HFF-Myc (cell line): ENCODE data around the gene SPG7.
"Not testable (repeated sequence)": the region's sequence is repeated elsewhere in the genome, so short reads cannot be mapped to it uniquely, and the experiment has no call there.

Source experiments
- DNase-seq: peaks from one replicate; pipeline ENCODE4 v3.0.0-alpha.2; 2011; ENCODE audit warnings: low read depth; ENCODE audit errors: extremely low read depth
- H3K4me3 ChIP-seq: replicated peaks from 2 replicates; pipeline ENCODE4 v1.5.1; 2011; ENCODE audit warnings: low read depth, mild to moderate bottlenecking, control low read depth, low read length
- TF ChIP-seq, protein P1 (sequence below): IDR thresholded peaks from 2 replicates; pipeline ENCODE4 v1.5.1; 2012; ENCODE audit warnings: mild to moderate bottlenecking, low read depth, low read length, control low read depth; ENCODE audit errors: missing control alignments

The SPG7 gene

DNA sequence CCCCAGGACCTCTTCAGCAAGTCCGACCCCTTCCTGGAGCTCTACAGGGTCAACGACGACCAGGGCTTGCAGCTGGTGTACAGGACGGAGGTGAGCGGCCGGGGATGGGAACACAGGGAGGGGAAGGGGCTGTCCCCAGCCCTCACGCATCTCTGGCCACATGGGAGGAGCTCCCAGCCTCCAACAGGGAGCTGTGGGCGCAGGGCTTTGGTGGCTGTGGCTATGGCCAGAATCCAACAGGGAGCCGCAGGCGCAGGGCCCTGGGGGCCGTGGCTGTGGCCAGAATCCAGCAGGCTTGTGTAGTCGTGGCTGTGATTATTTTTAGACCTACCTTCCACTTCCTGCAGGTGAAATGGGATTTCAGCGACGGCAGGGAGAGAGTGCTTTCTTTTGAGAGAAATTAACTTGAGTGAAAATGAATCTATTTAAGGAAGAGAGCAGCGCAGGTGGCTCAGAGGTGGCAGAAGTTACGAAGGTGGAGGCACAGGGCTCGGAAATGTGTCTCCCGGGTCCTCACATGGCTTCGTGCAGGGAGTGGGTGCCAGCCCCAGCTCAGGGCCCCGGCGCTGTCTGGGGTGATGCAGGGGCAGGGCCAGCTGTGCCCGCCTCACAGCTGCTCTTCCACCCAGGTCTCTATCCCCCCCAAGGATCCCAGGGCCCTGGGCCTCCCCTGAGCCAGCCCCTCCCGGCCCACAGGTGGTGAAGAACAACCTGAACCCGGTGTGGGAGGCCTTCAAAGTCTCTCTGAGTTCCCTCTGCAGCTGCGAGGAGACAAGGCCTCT lies 76.8 kb downstream of the SPG7 start:
- TF ChIP-seq, protein P1, sequence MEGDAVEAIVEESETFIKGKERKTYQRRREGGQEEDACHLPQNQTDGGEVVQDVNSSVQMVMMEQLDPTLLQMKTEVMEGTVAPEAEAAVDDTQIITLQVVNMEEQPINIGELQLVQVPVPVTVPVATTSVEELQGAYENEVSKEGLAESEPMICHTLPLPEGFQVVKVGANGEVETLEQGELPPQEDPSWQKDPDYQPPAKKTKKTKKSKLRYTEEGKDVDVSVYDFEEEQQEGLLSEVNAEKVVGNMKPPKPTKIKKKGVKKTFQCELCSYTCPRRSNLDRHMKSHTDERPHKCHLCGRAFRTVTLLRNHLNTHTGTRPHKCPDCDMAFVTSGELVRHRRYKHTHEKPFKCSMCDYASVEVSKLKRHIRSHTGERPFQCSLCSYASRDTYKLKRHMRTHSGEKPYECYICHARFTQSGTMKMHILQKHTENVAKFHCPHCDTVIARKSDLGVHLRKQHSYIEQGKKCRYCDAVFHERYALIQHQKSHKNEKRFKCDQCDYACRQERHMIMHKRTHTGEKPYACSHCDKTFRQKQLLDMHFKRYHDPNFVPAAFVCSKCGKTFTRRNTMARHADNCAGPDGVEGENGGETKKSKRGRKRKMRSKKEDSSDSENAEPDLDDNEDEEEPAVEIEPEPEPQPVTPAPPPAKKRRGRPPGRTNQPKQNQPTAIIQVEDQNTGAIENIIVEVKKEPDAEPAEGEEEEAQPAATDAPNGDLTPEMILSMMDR: no peak
- DNase-seq: no peak
- no peak overlapping the region for H3K4me3 ChIP-seq

DNA sequence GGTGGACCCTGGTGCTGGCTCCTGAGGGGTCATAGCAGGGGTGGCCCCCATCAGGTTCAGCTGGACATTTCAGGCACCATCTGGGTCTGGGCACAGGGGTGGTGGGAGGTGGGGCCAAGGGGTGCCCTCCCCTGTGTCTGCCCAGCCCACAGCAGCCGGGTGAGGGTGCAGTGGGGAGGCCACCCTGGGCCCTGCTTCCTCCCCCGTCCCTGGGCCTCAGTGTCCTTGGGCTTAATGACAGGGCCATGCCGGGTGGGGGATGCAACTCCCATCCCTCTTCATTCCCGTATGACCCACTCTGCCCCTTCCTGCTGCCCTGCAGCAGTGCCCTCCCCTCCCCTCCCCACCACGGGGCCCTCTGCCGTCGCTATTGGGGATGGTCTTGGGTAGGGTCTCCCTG lies 78.0 kb downstream of the SPG7 start:
- TF ChIP-seq, protein P1: no peak
- H3K4me3 ChIP-seq: no peak overlapping the region
- no peak for DNase-seq

DNA sequence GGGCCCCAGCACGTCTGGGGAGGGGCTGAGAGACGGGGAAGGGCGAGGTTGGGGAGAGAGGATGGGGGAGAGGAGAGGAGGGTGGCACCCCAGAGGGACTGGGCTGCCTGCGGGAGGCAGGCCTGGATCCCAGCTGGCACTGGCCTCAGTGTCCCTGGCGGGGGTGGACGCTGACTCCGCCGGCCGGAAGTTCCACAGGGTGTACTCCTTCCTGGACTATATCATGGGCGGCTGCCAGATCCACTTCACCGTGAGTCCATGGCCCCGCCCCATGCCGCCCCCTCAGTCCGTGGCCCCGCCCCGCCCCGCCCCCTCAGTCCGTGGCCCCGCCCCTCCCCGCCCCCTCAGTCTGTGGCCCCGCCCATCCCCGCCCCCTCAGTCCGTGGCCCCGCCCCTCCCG lies 78.7 kb downstream of the SPG7 start:
- no peak overlapping the region for H3K4me3 ChIP-seq
- TF ChIP-seq, protein P1: no peak
- no peak for DNase-seq

DNA sequence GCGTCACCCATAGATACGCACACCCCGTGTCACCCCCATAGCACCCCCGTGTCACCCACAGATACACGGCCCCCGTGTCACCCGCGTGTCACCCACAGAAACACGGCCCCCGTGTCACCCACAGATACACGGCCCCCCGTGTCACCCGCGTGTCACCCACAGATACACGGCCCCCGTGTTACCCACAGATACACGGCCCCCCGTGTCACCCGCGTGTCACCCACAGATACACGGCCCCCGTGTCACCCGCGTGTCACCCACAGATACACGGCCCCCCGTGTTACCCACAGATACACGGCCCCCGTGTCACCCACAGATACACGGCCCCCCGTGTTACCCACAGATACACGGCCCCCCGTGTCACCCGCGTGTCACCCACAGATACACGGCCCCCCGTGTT lies 79.5 kb downstream of the SPG7 start:
- not testable (repeated sequence) for H3K4me3 ChIP-seq, DNase-seq

DNA sequence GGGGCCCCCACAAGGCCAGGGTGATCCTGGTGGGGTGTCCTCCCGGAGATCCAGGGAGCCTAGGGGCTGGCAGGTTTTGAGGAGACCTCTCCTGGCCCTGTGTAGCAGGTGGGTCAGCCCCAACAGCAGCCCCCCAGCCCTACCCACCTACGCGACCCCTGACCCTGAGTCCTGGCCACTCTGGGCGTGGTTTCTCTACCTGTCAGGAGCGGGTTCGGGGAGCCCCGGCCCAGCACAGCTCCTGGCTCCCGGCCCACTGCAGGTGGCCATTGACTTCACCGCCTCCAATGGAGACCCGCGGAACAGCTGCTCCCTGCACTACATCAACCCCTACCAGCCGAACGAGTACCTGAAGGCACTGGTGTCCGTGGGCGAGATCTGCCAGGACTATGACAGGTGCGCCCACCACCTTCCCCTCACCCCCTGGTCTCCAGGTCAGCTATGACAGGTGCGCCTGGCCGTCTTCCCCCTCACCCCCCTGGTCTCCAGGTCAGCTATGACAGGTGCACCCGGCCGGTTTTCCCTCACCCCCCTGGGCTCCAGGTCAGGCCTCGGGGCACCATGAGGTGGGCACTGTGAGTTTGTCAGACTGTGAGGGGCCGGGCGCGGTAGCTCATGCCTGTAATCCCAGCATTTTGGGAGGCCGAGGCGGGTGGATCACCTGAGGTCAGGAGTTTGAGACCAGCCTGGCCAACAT lies 80.4 kb downstream of the SPG7 start:
- DNase-seq: no peak
- no peak overlapping the region for H3K4me3 ChIP-seq
- TF ChIP-seq, protein P1: no peak

DNA sequence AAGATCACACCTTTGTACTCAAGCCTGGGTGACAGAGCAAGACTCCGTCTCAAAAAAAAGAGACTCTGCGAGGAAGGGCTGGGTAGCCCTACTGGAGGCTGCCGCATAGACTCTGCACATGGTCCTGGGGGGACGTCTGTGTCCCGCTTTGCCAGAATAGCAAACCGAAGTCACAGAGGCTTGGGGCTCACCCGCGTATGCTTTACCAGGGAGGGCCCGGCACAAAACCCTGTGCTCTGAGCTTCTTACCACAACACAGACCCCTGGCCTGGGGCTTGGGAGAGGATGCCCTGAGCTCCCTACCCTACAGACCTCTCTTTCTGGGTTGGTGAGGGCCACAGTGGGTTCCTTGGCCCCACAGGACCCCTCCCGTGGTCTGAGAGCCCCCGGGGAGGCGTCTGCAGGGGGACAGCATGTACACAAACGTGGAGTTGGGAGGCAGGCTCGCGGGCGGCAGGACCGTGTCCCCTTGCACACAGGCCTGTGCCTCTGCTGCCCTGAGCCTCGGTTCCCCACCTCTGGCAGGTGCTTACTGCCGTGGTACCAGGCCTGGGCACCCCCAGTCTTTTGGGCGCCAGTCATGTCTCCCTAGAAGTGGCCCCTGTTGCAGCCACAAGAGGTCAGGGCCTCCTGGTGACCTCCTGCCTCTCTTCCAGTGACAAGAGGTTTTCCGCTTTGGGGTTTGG lies 81.2 kb downstream of the SPG7 start:
- H3K4me3 ChIP-seq: no peak overlapping the region
- no peak for DNase-seq
- TF ChIP-seq, protein P1: no peak

DNA sequence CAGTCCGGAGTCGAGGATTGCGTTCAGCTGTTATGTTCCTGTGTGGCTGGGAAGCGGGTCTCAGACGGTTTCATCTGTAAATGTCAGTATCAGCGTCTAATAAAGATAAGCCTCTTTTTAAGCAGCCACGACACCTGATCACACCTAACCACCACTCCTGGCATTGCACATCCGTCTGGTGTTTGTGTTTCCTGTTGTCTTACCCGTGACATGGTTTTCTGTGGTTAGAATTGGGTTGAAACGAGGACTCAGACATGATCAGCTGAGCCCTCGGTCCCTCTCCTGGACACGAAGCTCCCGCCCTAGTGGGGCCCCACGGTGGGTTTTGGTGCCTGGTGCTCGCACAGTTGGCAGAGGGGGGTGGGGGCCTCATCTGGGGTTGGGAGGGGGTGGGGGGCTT lies 85.6 kb downstream of the SPG7 start:
- no peak for DNase-seq
- H3K4me3 ChIP-seq: no peak overlapping the region
- TF ChIP-seq, protein P1: no peak
